Upper lobe of left lung (tissue), 6 donors: Measurements from ENCODE around the gene ZNF556. TPM values are rescaled to one million over a fixed set of nuclear protein-coding genes. Genes with fewer than 3 reads are reported as not detected.
A peak's percentile ranks its signal among the peaks of the same experiment; 100 is the strongest.
"Not testable (repeated sequence)": the region's sequence is repeated elsewhere in the genome, so short reads cannot be mapped to it uniquely, and the experiment has no call there.

Experiments
- ATAC-seq, 2 donors: fragments of 200-7000 bp; cut with Tn5 transposase; one replicate each; pipeline ENCODE4 v1.9.1; 2022; ENCODE audit warnings: mild to moderate bottlenecking in 2 of 2, moderate library complexity in 2 of 2; ENCODE audit not compliant: low FRiP score in 2 of 2
- DNase-seq, 2 donors: peaks; one replicate each; pipeline ENCODE4 v3.0.0-alpha.2; 2019 to 2020
- H3K27ac ChIP-seq, 4 donors: fragments of 200-600 bp; sonication (generic); one replicate each; pipeline ENCODE4 v1.5.1; 2016 to 2019
- H3K27me3 ChIP-seq, 4 donors: fragments of 200-600 bp; sonication (generic); one replicate each; pipeline ENCODE4 v1.5.1; 2017 to 2019
- H3K36me3 ChIP-seq, 4 donors: fragments of 200-600 bp; sonication (generic); one replicate each; pipeline ENCODE4 v1.5.1; 2016 to 2019
- H3K4me1 ChIP-seq, 4 donors: fragments of 200-600 bp; sonication (generic); one replicate each; pipeline ENCODE4 v1.5.1; 2018 to 2019
- H3K4me3 ChIP-seq, 4 donors: fragments of 200-600 bp; sonication (generic); one replicate each; pipeline ENCODE4 v1.5.1; 2017 to 2019; ENCODE audit warnings: mild to moderate bottlenecking in 2 of 4, moderate library complexity in 1 of 4
- H3K9me3 ChIP-seq, 4 donors: fragments of 200-600 bp; sonication (generic); one replicate each; pipeline ENCODE4 v1.5.1; 2018 to 2019
- CTCF ChIP-seq, 6 experiments: fragments of 450-650 bp in 4 of 6; fragments of 200-600 bp in 2 of 6; sonication (generic) in 2 of 6; IDR thresholded peaks; one replicate each; pipeline ENCODE4 v1.5.1; 2016 to 2019; ENCODE audit warnings: antibody characterized with exemption in 6 of 6
- EP300 ChIP-seq, 4 donors: sonication (generic); formaldehyde crosslinking; IDR thresholded peaks; one replicate each; pipeline ENCODE4 v1.5.1; 2017; ENCODE audit warnings: antibody characterized with exemption in 4 of 4, control low read depth in 2 of 4
- POLR2A ChIP-seq, 4 donors: fragments of 450-650 bp; IDR thresholded peaks; one replicate each; pipeline ENCODE4 v1.5.1; 2016 to 2017; ENCODE audit warnings: antibody characterized with exemption in 4 of 4, mild to moderate bottlenecking in 2 of 4
- POLR2AphosphoS5 ChIP-seq, 2 donors: sonication (generic); formaldehyde crosslinking; IDR thresholded peaks; one replicate each; pipeline ENCODE4 v1.5.1; 2017; ENCODE audit warnings: antibody characterized with exemption in 2 of 2
- WGBS, 2 donors: methylation state at CpG; one replicate each; pipeline ENCODE4 v1.1.5; 2017 to 2018; 5-methylcytosine and 5-hydroxymethylcytosine counted together
- total RNA-seq, 6 donors: library from RNA; depleted of rRNA in 4 of 6; stranded (reverse); fragments of >200 nt in 4 of 6; gene quantifications; one replicate each; pipeline versions ENCODE4 v1.1.0 to v1.2.1, GENCODE V29; 2016 to 2021
- donor health status: DM: no; HTN: no; CAD: no; lungs with moderate emphysema.
- donor health status: DM: no; HTN: yes; CAD: no; lungs with severe emphysema.

ZNF556 gene
- total RNA-seq, 6 donors from 2014 or later: not detected

- H3K4me3 ChIP-seq: peak within 1 kb of the TSS; percentile 64 to 93 (median 70)
- DNase-seq (peak; percentile 98 to 100), ATAC-seq (peak; percentile 99 to 100)
- no peaks in the 10 kb centered on the region for H3K36me3 ChIP-seq
- H3K27ac ChIP-seq: peak within 1 kb of the TSS; percentile 88 to 94 (median 89)
- no peak for TF ChIP-seq EP300 (IDR thresholded peaks at IDR 0.05)
- TF ChIP-seq CTCF (IDR thresholded peaks at IDR 0.05): peak in 2 of 6 experiments; percentile 16 to 34
- peak; percentile 58 to 59 for TF ChIP-seq POLR2AphosphoS5 (IDR thresholded peaks at IDR 0.05)
- peak in 2 of 4 donors; percentile 58 to 75 for TF ChIP-seq POLR2A (IDR thresholded peaks at IDR 0.05)
- H3K4me1 ChIP-seq: peaks cover 11 to 24% (median 13%) of the 10 kb centered on the region in 4 donors
- no peaks in the 10 kb centered on the region for H3K27me3 ChIP-seq
- WGBS, 2 donors: 0% methylated on average over 19 to 84 of the region's 100 CpGs
- H3K9me3 ChIP-seq: peaks cover 4 to 17% (median 9%) of the 10 kb centered on the region in 4 donors
Observed at GRCh38 chr19:2900296-2901252, 33.4 kb downstream of the ZNF556 start, which contains the start of gene ZNF57. ZNF57 (plus strand) TSS chr19:2900928; CDS start chr19:2901046, 118 bp downstream.

DNA sequence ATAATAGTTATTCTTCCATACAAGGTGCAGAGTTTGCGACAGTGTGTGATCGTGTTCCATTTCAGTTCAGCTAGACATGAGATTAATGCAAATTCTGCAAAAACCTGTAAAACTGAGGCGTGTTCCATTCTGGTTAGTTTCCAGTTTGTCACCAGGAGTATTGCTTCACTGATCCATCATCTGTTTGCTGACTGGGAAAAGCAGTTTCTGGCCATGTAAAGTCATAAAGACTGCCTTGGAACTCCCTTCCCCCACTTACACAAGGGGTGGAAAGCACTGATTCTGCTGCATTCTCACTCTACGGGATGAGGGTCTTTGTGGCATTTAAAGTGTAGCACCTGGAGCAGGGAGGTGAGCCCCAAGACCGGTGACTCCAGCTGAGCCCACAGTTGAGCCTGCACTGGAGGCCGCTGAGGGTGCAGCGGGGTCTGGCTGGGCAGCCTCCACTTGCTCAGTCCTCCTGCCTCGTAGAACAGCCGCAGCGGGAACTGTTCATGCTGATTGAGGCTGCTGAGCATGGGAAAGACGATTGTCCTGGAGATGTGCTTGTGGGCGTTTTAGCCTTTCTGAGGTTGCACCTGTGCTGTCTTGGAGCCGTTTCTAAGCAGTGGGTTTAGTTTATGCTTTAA is 35.6 kb downstream of the ZNF556 start:
- Histone ChIP-seq H3K27ac (peak overlapping the region in 1 of 4 donors; percentile 88), H3K9me3 (no peaks in the 10 kb centered on the region), H3K4me1 (peaks cover 11 to 24% (median 13%) of the 10 kb centered on the region in 4 donors), H3K27me3 (no peaks in the 10 kb centered on the region), H3K36me3 (no peaks in the 10 kb centered on the region), H3K4me3 (no peak overlapping the region)
- no peak for TF ChIP-seq POLR2AphosphoS5 (IDR thresholded peaks at IDR 0.05)
- TF ChIP-seq POLR2A (IDR thresholded peaks at IDR 0.05): no peak
- no peak for TF ChIP-seq CTCF (IDR thresholded peaks at IDR 0.05)
- TF ChIP-seq EP300 (IDR thresholded peaks at IDR 0.05): no peak
- WGBS, 2 donors: 83 to 88% methylated on average over 8 to 13 of the region's 13 CpGs
- DNase-seq (no peak), ATAC-seq (no peak)

GRCh38 chr19:2903326-2903725 is 36.2 kb downstream of the ZNF556 start:
- H3K27me3 ChIP-seq, DNase-seq, H3K36me3 ChIP-seq, H3K9me3 ChIP-seq, H3K27ac ChIP-seq, ATAC-seq, H3K4me3 ChIP-seq: not testable (repeated sequence)
- H3K4me1 ChIP-seq: peaks cover 11 to 24% (median 13%) of the 10 kb centered on the region in 4 donors
- 88 to 93% methylated on average over 13 of the region's 13 CpGs for WGBS, 2 donors

DNA sequence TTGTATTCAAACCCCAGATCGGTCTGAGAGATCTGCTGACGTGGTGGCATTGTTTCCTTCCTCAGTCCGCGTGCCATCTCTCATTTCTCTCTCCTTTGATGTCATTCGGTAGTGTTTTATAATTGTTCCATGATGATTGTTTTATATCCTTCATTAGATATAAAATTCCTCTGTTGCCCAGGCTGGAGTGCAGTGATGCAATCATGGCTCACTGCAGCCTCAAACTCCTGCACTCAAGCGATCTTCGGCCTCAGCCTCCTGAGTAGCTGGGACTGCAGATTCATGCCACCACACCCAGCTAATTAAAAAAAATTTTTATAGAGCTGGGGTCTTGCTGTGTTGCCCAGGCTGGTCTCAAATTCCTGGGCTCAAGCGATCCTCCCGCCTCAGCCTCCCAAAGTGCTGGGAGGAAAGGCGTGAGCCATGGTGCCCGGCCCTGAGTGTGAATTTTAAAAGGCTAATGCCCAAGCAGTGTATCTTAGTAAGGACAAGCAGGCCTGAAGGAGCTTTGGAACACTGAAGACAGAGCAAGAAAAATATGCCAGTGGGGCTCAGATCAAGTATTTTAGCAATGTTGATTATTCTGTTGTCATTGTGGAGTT is 38.9 kb downstream of the ZNF556 start:
- Histone ChIP-seq H3K27me3 (no peaks in the 10 kb centered on the region), H3K4me3 (no peak overlapping the region), H3K9me3 (no peaks in the 10 kb centered on the region), H3K27ac (no peak overlapping the region), H3K36me3 (no peaks in the 10 kb centered on the region), H3K4me1 (peaks cover 11 to 23% (median 13%) of the 10 kb centered on the region in 4 donors)
- 79 to 85% methylated on average over 11 of the region's 11 CpGs for WGBS, 2 donors
- DNase-seq (no peak), ATAC-seq (no peak)
- TF ChIP-seq CTCF (IDR thresholded peaks at IDR 0.05) (no peak), POLR2A (IDR thresholded peaks at IDR 0.05) (no peak), POLR2AphosphoS5 (IDR thresholded peaks at IDR 0.05) (no peak), EP300 (IDR thresholded peaks at IDR 0.05) (no peak)
